Loucy (cell line): Measurements from ENCODE around the gene BOC.

Experiments
- EZH2phosphoT487 ChIP-seq: fragments of 200-600 bp; IDR thresholded peaks from 2 replicates; pipeline ENCODE4 v1.6.1; 2018; ENCODE audit warnings: antibody characterized with exemption, mild to moderate bottlenecking, moderate library complexity, borderline replicate concordance
- TF ChIP-seq, protein P1 (sequence below): fragments of 200-600 bp; sonication (generic); conservative IDR thresholded peaks from 2 replicates; pipeline ENCODE4 v1.5.1; 2014; ENCODE audit warnings: mild to moderate bottlenecking, antibody characterized with exemption, low read length

DNA sequence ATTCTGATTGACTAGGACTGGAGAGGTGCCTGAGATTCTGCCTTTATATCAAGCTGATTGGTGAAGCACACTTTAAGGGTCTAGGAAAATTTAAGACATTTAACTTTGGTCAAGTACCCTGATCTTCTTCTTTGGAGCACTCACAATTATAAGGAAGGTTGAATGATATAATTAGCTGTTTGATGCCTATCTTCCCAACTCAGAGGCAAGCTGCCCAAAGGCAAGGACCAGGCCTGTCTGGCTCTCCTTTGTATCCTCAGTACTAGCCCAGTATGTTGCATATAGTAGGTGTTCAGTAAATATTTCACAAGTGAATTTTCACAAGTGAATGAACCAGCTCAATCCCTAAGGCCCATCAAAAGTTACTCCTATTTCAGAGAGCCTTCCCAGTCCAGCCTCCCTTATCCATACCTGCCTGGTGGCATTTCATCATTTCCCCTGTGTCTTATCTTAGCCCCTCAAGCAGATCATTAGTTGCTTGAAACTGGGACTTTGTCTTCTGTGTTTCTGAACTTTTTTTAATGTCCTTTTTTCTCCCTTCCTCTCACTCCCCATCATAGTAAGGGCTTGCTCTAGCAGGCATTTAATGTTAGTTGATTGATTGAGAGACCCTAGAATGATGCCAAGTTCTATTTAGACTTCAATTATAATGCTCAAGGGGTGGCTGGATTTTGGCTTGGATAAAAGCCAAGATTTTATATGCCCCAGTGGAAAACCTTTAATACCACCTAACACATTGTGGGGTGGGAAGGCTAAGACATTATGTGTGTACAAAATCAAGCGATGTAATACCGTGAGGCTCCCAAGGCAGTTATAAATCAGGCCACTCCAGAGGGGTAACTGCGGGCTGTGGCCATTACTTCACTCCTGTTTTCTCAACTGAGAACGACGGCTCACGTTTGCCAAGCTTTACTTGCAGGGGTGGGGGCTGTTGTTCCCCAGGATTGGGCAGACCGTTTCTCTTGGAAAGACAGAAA lies 43.2 kb upstream of the BOC start:
- TF ChIP-seq, protein P1, sequence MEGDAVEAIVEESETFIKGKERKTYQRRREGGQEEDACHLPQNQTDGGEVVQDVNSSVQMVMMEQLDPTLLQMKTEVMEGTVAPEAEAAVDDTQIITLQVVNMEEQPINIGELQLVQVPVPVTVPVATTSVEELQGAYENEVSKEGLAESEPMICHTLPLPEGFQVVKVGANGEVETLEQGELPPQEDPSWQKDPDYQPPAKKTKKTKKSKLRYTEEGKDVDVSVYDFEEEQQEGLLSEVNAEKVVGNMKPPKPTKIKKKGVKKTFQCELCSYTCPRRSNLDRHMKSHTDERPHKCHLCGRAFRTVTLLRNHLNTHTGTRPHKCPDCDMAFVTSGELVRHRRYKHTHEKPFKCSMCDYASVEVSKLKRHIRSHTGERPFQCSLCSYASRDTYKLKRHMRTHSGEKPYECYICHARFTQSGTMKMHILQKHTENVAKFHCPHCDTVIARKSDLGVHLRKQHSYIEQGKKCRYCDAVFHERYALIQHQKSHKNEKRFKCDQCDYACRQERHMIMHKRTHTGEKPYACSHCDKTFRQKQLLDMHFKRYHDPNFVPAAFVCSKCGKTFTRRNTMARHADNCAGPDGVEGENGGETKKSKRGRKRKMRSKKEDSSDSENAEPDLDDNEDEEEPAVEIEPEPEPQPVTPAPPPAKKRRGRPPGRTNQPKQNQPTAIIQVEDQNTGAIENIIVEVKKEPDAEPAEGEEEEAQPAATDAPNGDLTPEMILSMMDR = no peak
- TF ChIP-seq EZH2phosphoT487 = no peak
